HCT116 (cell line): ENCODE results near the gene MEI1. TPM values are rescaled to one million over a fixed set of nuclear protein-coding genes. Genes with fewer than 3 reads are reported as not detected.
A peak's percentile ranks its signal among the peaks of the same experiment; 100 is the strongest.

Experiments used
- ATAC-seq: fragments of 200-7000 bp; cut with Tn5 transposase; 2 replicates; pipeline ENCODE4 v1.9.1; 2020; ENCODE audit warnings: mild to moderate bottlenecking, moderate library complexity
- BruUV-seq: library from RNA; stranded (reverse); fragments of 400-500 nt; replicated peaks from 2 replicates; lab custom pipeline; 2021; lab: Mats Ljungman, UMichigan
- CTCF ChIA-PET: fragments of 300-600 bp; sonication (Branson Sonifier 250); formaldehyde crosslinking; loops from one replicate; lab custom pipeline; 2021; ENCODE audit warnings: antibody characterized with exemption; lab: Charles Lee
- POLR2A ChIA-PET: fragments of 300-600, 350-600 bp; sonication (Branson Sonifier 250); formaldehyde crosslinking; loops from one replicate; lab custom pipeline; 2021; ENCODE audit warnings: antibody characterized with exemption; lab: Charles Lee
- RAD21 ChIA-PET, 2 experiments: fragments of 300-600 bp; sonication (Branson Sonifier 250); formaldehyde crosslinking; loops; one replicate each; lab custom pipeline; 2023; ENCODE audit warnings: low total read pairs in 2 of 2; ENCODE audit not compliant: uncharacterized antibody in 2 of 2, unreplicated experiment in 2 of 2, low non-redundant PET in 1 of 2; lab: Charles Lee
- DNase-seq: peaks from one replicate; pipeline ENCODE4 v3.0.0-alpha.2; 2010; ENCODE audit warnings: low read depth, low spot score
- H2AFZ ChIP-seq: fragments of 200-600 bp; shearing (Covaris generic), sonication (generic); 2 replicates; pipeline ENCODE4 v1.6.1; 2017; ENCODE audit warnings: low read depth, mixed run types, mixed read lengths, antibody characterized with exemption, low read length; ENCODE audit not compliant: poor library complexity, severe bottlenecking
- H3K27ac ChIP-seq: 2 replicates; pipeline ENCODE4 v1.5.1; 2012; ENCODE audit warnings: low read depth, low read length
- H3K27me3 ChIP-seq: fragments of 200-600 bp; sonication (generic); 2 replicates; pipeline ENCODE4 v1.6.1; 2016; ENCODE audit warnings: mixed run types, low read length, mixed read lengths; ENCODE audit not compliant: insufficient read depth
- H3K36me3 ChIP-seq, 2 experiments: fragments of 200-500 bp in 1 of 2; fragments of 200-600 bp in 1 of 2; sonication (Bioruptor generic) in 1 of 2; sonication (generic) in 1 of 2; 2 replicates each; pipeline versions ENCODE4 v1.5.1 to v1.6.1; 2014 to 2016; ENCODE audit warnings: low read length in 2 of 2, inconsistent platforms in 1 of 2, mixed read lengths in 1 of 2, mixed run types in 1 of 2; ENCODE audit not compliant: insufficient read depth in 2 of 2, control insufficient read depth in 1 of 2
- H3K4me1 ChIP-seq, 2 experiments: fragments of 200-600 bp in 1 of 2; sonication (generic) in 1 of 2; 2 replicates each; pipeline versions ENCODE4 v1.5.1 to v1.6.1; 2012 to 2017; ENCODE audit warnings: low read length in 2 of 2, inconsistent platforms in 1 of 2, mild to moderate bottlenecking in 1 of 2, mixed read lengths in 1 of 2, mixed run types in 1 of 2, moderate library complexity in 1 of 2; ENCODE audit not compliant: insufficient read depth in 2 of 2, control insufficient read depth in 1 of 2
- H3K4me2 ChIP-seq: fragments of 200-600 bp; sonication (generic); 2 replicates; pipeline ENCODE4 v1.6.1; 2017; ENCODE audit warnings: mixed run types, low read length, mixed read lengths
- H3K4me3 ChIP-seq, 2 experiments: fragments of 200-600 bp in 1 of 2; sonication (generic) in 1 of 2; replicated peaks in 1 of 2; 2 replicates each; pipeline ENCODE4 v1.5.1; 2011 to 2016; ENCODE audit warnings: low read length in 2 of 2, control low read depth in 1 of 2, low read depth in 1 of 2, mild to moderate bottlenecking in 1 of 2, mixed read lengths in 1 of 2, mixed run types in 1 of 2
- H3K79me2 ChIP-seq: fragments of 200-600 bp; sonication (generic); 2 replicates; pipeline ENCODE4 v1.6.1; 2017; ENCODE audit warnings: mild to moderate bottlenecking, mixed run types, low read length, moderate library complexity, mixed read lengths; ENCODE audit not compliant: insufficient read depth
- H3K9ac ChIP-seq: fragments of 200-600 bp; sonication (generic); 2 replicates; pipeline ENCODE4 v1.6.1; 2016; ENCODE audit warnings: low read length, mixed read lengths
- H3K9me2 ChIP-seq: fragments of 200-600 bp; sonication (generic), shearing (Covaris generic); 2 replicates; pipeline ENCODE4 v1.6.1; 2017; ENCODE audit warnings: mixed run types, mild to moderate bottlenecking, moderate library complexity; ENCODE audit not compliant: insufficient read depth
- H3K9me3 ChIP-seq, 2 experiments: fragments of 200-500 bp in 1 of 2; fragments of 200-600 bp in 1 of 2; sonication (Bioruptor generic) in 1 of 2; sonication (generic) in 1 of 2; 2 replicates each; pipeline ENCODE4 v1.6.1; 2014 to 2017; ENCODE audit warnings: low read length in 2 of 2, mixed read lengths in 2 of 2, inconsistent platforms in 1 of 2, low read depth in 1 of 2, mild to moderate bottlenecking in 1 of 2, mixed run types in 1 of 2, moderate library complexity in 1 of 2; ENCODE audit not compliant: control insufficient read depth in 1 of 2, insufficient read depth in 1 of 2
- H4K20me1 ChIP-seq: fragments of 200-600 bp; sonication (generic), shearing (Covaris generic); 2 replicates; pipeline ENCODE4 v1.6.1; 2017; ENCODE audit warnings: mixed run types, mild to moderate bottlenecking, moderate library complexity; ENCODE audit not compliant: insufficient read depth
- CTCF ChIP-seq, 3 experiments: fragments of 200-600 bp in 1 of 3; sonication (generic) in 1 of 3; IDR thresholded peaks in 2 of 3; conservative IDR thresholded peaks in 1 of 3; 2 replicates each; pipeline ENCODE4 v1.5.1; 2012 to 2017; ENCODE audit warnings: low read depth in 2 of 3, low read length in 2 of 3, antibody characterized with exemption in 1 of 3, borderline replicate concordance in 1 of 3, control low read depth in 1 of 3, mild to moderate bottlenecking in 1 of 3, mixed read lengths in 1 of 3, mixed run types in 1 of 3, moderate library complexity in 1 of 3; ENCODE audit not compliant: insufficient read depth in 1 of 3
- EGR1 ChIP-seq: IDR thresholded peaks from 2 replicates; pipeline ENCODE4 v1.6.1; 2012; ENCODE audit warnings: low read depth
- EZH2phosphoT487 ChIP-seq: fragments of 200-600 bp; IDR thresholded peaks from 2 replicates; pipeline ENCODE4 v1.6.1; 2018; ENCODE audit warnings: antibody characterized with exemption, borderline replicate concordance
- FOSL1 ChIP-seq: IDR thresholded peaks from 2 replicates; pipeline ENCODE4 v1.6.1; 2012; ENCODE audit warnings: low read depth
- JUND ChIP-seq: IDR thresholded peaks from 2 replicates; pipeline ENCODE4 v1.6.1; 2012
- MAX ChIP-seq: IDR thresholded peaks from 2 replicates; pipeline ENCODE4 v1.6.1; 2012
- POLR2A ChIP-seq: IDR thresholded peaks from 2 replicates; pipeline ENCODE4 v1.7.0; 2011; ENCODE audit warnings: borderline replicate concordance; ENCODE audit not compliant: insufficient read depth, insufficient read length; ENCODE audit errors: extremely low read depth
- RAD21 ChIP-seq: IDR thresholded peaks from 2 replicates; pipeline ENCODE4 v1.6.1; 2012; ENCODE audit warnings: low read depth, mild to moderate bottlenecking
- SP1 ChIP-seq: IDR thresholded peaks from 2 replicates; pipeline ENCODE4 v1.6.1; 2012; ENCODE audit warnings: low read depth
- SRF ChIP-seq: IDR thresholded peaks from 2 replicates; pipeline ENCODE4 v1.6.1; 2012; ENCODE audit warnings: low read depth
- TCF7L2 ChIP-seq: IDR thresholded peaks from 2 replicates; pipeline ENCODE4 v1.7.0; 2011; ENCODE audit warnings: borderline replicate concordance, inconsistent platforms; ENCODE audit not compliant: insufficient read depth, insufficient read length; ENCODE audit errors: extremely low read depth
- YY1 ChIP-seq: IDR thresholded peaks from 2 replicates; pipeline ENCODE4 v1.6.1; 2011; ENCODE audit warnings: low read length, low read depth, moderate library complexity, mild to moderate bottlenecking; ENCODE audit not compliant: insufficient replicate concordance; ENCODE audit errors: extremely low read depth
- intact Hi-C: fragments of 100-400 bp; cut with micrococcal nuclease; formaldehyde crosslinking; loops from 2 replicates; pipeline ENCODE4 v1.10.0; 2022
- total RNA-seq: library from RNA; stranded (reverse); gene quantifications from one replicate; pipeline ENCODE4 v1.2.1, GENCODE V29; 2021; ENCODE audit not compliant: unreplicated experiment
- TF ChIP-seq, protein P1 (sequence below): IDR thresholded peaks from 2 replicates; pipeline ENCODE4 v1.6.1; 2012; ENCODE audit warnings: low read depth
- TF ChIP-seq, protein P2 (sequence below): IDR thresholded peaks from 2 replicates; pipeline ENCODE4 v1.6.1; 2011; ENCODE audit warnings: mild to moderate bottlenecking, low read length, moderate library complexity; ENCODE audit not compliant: insufficient replicate concordance; ENCODE audit errors: extremely low read depth

MEI1 gene
- total RNA-seq, 1 experiment from 2014 or later: 0.64 TPM

- no peaks in the 10 kb centered on the region for H3K27me3 ChIP-seq
- CTCF ChIA-PET: no interaction called here
- intact Hi-C loops: no loop called here
- TF ChIP-seq, protein P1, sequence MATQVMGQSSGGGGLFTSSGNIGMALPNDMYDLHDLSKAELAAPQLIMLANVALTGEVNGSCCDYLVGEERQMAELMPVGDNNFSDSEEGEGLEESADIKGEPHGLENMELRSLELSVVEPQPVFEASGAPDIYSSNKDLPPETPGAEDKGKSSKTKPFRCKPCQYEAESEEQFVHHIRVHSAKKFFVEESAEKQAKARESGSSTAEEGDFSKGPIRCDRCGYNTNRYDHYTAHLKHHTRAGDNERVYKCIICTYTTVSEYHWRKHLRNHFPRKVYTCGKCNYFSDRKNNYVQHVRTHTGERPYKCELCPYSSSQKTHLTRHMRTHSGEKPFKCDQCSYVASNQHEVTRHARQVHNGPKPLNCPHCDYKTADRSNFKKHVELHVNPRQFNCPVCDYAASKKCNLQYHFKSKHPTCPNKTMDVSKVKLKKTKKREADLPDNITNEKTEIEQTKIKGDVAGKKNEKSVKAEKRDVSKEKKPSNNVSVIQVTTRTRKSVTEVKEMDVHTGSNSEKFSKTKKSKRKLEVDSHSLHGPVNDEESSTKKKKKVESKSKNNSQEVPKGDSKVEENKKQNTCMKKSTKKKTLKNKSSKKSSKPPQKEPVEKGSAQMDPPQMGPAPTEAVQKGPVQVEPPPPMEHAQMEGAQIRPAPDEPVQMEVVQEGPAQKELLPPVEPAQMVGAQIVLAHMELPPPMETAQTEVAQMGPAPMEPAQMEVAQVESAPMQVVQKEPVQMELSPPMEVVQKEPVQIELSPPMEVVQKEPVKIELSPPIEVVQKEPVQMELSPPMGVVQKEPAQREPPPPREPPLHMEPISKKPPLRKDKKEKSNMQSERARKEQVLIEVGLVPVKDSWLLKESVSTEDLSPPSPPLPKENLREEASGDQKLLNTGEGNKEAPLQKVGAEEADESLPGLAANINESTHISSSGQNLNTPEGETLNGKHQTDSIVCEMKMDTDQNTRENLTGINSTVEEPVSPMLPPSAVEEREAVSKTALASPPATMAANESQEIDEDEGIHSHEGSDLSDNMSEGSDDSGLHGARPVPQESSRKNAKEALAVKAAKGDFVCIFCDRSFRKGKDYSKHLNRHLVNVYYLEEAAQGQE: no peak
- TF ChIP-seq YY1: no peak
- no peak for TF ChIP-seq JUND
- TF ChIP-seq EGR1: no peak
- TF ChIP-seq EZH2phosphoT487: no peak
- TF ChIP-seq SRF: no peak
- no peak for TF ChIP-seq POLR2A
- TF ChIP-seq SP1: no peak
- TF ChIP-seq, protein P2, sequence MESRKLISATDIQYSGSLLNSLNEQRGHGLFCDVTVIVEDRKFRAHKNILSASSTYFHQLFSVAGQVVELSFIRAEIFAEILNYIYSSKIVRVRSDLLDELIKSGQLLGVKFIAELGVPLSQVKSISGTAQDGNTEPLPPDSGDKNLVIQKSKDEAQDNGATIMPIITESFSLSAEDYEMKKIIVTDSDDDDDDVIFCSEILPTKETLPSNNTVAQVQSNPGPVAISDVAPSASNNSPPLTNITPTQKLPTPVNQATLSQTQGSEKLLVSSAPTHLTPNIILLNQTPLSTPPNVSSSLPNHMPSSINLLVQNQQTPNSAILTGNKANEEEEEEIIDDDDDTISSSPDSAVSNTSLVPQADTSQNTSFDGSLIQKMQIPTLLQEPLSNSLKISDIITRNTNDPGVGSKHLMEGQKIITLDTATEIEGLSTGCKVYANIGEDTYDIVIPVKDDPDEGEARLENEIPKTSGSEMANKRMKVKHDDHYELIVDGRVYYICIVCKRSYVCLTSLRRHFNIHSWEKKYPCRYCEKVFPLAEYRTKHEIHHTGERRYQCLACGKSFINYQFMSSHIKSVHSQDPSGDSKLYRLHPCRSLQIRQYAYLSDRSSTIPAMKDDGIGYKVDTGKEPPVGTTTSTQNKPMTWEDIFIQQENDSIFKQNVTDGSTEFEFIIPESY: no peak
- TF ChIP-seq RAD21: no peak
- no peak for TF ChIP-seq CTCF (IDR thresholded peaks at IDR 0.05 in 2 of 3, conservative IDR thresholded peaks at IDR 0.05 in 1 of 3; ENCODE audit: borderline replicate concordance in 1 of 3, insufficient read depth in 1 of 3, low read depth in 2 of 3, low read length in 2 of 3)
- TF ChIP-seq TCF7L2: no peak
- TF ChIP-seq MAX: no peak
- TF ChIP-seq FOSL1: no peak
- H3K9ac ChIP-seq: no peak overlapping the region
- H3K36me3 ChIP-seq: peaks cover 0 to 3% of the 10 kb centered on the region in 2 experiments; a peak in 1 of 4 replicates
- H4K20me1 ChIP-seq: no peaks in the 10 kb centered on the region
- POLR2A ChIA-PET: no interaction called here
- no peak for ATAC-seq
- TSS peak; percentile 33 for BruUV-seq
- H3K27ac ChIP-seq: no peak overlapping the region
- no peak for DNase-seq
- no peak overlapping the region for H3K4me3 ChIP-seq
- no peaks in the 10 kb centered on the region for H3K9me2 ChIP-seq
- H3K4me1 ChIP-seq: peaks cover 3 to 15% of the 10 kb centered on the region in 2 experiments
- no peak overlapping the region for H3K4me2 ChIP-seq
- RAD21 ChIA-PET: no interaction called here
- no peak overlapping the region for H2AFZ ChIP-seq
- H3K79me2 ChIP-seq: peaks cover 1% of the 10 kb centered on the region; the same call in 1 of the 2 replicates
- H3K9me3 ChIP-seq: no peaks in the 10 kb centered on the region
Measured at GRCh38 chr22:41695211-41695610, 4.1 kb upstream of the MEI1 start.
